ENCODE measurements around the gene TIGAR. TPM values are rescaled to one million over a fixed set of nuclear protein-coding genes. Genes with fewer than 3 reads are reported as not detected.
A peak's percentile ranks its signal among the peaks of the same experiment; 100 is the strongest.

TIGAR gene
- total RNA-seq, 1 donor from 2014 or later = 18.1 TPM

- Histone ChIP-seq H3K4me3 (no peak overlapping the region), H3K9ac (no peak overlapping the region), H3K4me2 (peak overlapping the region; percentile 24), H3K4me1 (peaks cover 42% of the 10 kb centered on the region), H3K27me3 (no peaks in the 10 kb centered on the region), H3K36me3 (no peaks in the 10 kb centered on the region), H3K79me2 (ENCODE audit: low read depth) (peaks cover 38% of the 10 kb centered on the region), H3F3A (ENCODE audit: low read depth) (peaks cover 29% of the 10 kb centered on the region), H4K20me1 (ENCODE audit: low read depth) (peaks cover 96% of the 10 kb centered on the region), H3K27ac (peak overlapping the region; percentile 18), H3K9me3 (ENCODE audit: low read depth) (no peaks in the 10 kb centered on the region), H2AFZ (replicated peaks) (no peak overlapping the region)
- Mint-ChIP-seq H3K27ac (peak overlapping the region; percentile 89), H3K27me3 (ENCODE audit: insufficient read depth, low read depth) (peaks cover 8% of the 10 kb centered on the region), H3K9me3 (no peaks in the 10 kb centered on the region), H3K4me3 (peak overlapping the region; percentile 69), H3K36me3 (peaks cover 72% of the 10 kb centered on the region), H3K4me1 (peaks cover 86% of the 10 kb centered on the region)
- TF ChIP-seq, protein P1, sequence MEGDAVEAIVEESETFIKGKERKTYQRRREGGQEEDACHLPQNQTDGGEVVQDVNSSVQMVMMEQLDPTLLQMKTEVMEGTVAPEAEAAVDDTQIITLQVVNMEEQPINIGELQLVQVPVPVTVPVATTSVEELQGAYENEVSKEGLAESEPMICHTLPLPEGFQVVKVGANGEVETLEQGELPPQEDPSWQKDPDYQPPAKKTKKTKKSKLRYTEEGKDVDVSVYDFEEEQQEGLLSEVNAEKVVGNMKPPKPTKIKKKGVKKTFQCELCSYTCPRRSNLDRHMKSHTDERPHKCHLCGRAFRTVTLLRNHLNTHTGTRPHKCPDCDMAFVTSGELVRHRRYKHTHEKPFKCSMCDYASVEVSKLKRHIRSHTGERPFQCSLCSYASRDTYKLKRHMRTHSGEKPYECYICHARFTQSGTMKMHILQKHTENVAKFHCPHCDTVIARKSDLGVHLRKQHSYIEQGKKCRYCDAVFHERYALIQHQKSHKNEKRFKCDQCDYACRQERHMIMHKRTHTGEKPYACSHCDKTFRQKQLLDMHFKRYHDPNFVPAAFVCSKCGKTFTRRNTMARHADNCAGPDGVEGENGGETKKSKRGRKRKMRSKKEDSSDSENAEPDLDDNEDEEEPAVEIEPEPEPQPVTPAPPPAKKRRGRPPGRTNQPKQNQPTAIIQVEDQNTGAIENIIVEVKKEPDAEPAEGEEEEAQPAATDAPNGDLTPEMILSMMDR (IDR thresholded peaks at IDR 0.05) = no peak
- TF ChIP-seq EZH2phosphoT487 (IDR thresholded peaks at IDR 0.05) (no peak), EZH2 (IDR thresholded peaks at IDR 0.05) (no peak)
- DNase-seq (ENCODE audit: low spot score) = peak; percentile 69
Measured at GRCh38 chr12:4289231-4289878, 31.7 kb upstream of the TIGAR start.

DNA sequence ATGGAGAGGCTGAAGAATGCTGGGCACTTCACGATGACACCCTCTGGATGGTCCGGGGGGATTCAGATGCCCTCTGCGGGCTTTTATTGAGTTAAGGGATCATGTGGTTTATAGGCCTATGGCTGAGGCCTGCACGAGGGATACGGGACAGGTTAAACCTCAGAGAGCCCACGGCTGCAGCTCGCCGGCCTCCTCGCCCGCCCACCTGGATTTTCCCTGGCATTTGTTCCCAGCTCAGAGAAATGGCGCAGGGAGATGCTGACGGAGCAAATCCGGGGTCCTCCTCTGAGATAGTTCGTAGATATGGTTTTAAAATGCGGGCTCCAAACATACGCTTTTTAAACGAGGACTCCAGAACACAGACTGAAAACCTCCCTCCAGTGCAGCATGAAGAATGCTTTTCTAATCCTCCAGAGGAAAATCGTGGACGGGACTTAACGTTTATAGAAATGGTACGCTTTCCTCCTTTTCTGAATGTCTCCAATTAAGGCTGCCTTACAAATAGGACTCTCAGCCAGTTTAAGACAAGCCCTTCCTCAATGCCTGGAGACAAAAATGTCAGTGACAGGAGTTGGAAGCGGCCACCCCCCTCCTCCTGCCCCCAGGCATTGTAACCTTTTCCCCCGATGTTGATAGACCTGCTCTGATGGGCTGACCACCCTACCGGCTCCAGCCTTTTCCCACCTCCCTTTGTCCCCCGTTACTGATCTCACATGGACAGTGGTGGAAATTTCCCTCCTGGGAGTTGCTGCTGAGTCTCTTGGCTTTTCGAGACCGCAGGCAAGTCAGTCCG lies 30.8 kb upstream of the TIGAR start:
- Histone ChIP-seq H3K79me2 (ENCODE audit: low read depth) (peaks cover 46% of the 10 kb centered on the region), H3K27ac (no peak overlapping the region), H3K4me1 (peaks cover 48% of the 10 kb centered on the region), H3F3A (ENCODE audit: low read depth) (peaks cover 29% of the 10 kb centered on the region), H3K27me3 (no peaks in the 10 kb centered on the region), H3K9me3 (ENCODE audit: low read depth) (no peaks in the 10 kb centered on the region), H3K36me3 (no peaks in the 10 kb centered on the region), H4K20me1 (ENCODE audit: low read depth) (peaks cover 99% of the 10 kb centered on the region), H2AFZ (replicated peaks) (no peak overlapping the region), H3K4me3 (no peak overlapping the region), H3K4me2 (no peak overlapping the region), H3K9ac (no peak overlapping the region)
- Mint-ChIP-seq H3K4me3 (peak overlapping the region; percentile 41), H3K36me3 (peaks cover 75% of the 10 kb centered on the region), H3K27ac (peak overlapping the region; percentile 84), H3K4me1 (peaks cover 86% of the 10 kb centered on the region), H3K9me3 (no peaks in the 10 kb centered on the region), H3K27me3 (ENCODE audit: insufficient read depth, low read depth) (peaks cover 6% of the 10 kb centered on the region)
- DNase-seq (ENCODE audit: low spot score) = no peak
- TF ChIP-seq, protein P1 (IDR thresholded peaks at IDR 0.05) = no peak
- TF ChIP-seq EZH2 (IDR thresholded peaks at IDR 0.05) = no peak
- TF ChIP-seq EZH2phosphoT487 (IDR thresholded peaks at IDR 0.05) = no peak

- Histone ChIP-seq H3F3A (ENCODE audit: low read depth) (peaks cover 29% of the 10 kb centered on the region), H3K79me2 (ENCODE audit: low read depth) (peaks cover 37% of the 10 kb centered on the region), H3K27me3 (no peaks in the 10 kb centered on the region), H3K4me2 (peak overlapping the region; percentile 72), H3K9ac (no peak overlapping the region), H4K20me1 (ENCODE audit: low read depth) (peaks cover 93% of the 10 kb centered on the region), H3K27ac (peak overlapping the region; percentile 87), H3K4me3 (no peak overlapping the region), H3K9me3 (ENCODE audit: low read depth) (no peaks in the 10 kb centered on the region), H2AFZ (replicated peaks) (no peak overlapping the region), H3K36me3 (no peaks in the 10 kb centered on the region), H3K4me1 (peaks cover 48% of the 10 kb centered on the region)
- peak overlapping the region; percentile 19 for H3K27ac Mint-ChIP-seq
- TF ChIP-seq EZH2 (IDR thresholded peaks at IDR 0.05) (no peak), EZH2phosphoT487 (IDR thresholded peaks at IDR 0.05) (no peak)
- TF ChIP-seq, protein P1 (IDR thresholded peaks at IDR 0.05) = no peak
- H3K9me3 Mint-ChIP-seq = no peaks in the 10 kb centered on the region
- H3K36me3 Mint-ChIP-seq = peaks cover 65% of the 10 kb centered on the region
- DNase-seq (ENCODE audit: low spot score) = no peak
- peaks cover 3% of the 10 kb centered on the region for H3K27me3 Mint-ChIP-seq (ENCODE audit: insufficient read depth, low read depth)
- H3K4me3 Mint-ChIP-seq = no peak overlapping the region
- H3K4me1 Mint-ChIP-seq = peaks cover 63% of the 10 kb centered on the region
Measured at GRCh38 chr12:4292341-4293073, 28.5 kb upstream of the TIGAR start.

Measured in neural progenitor cell (in vitro differentiated cells).